GM11168 (cell line): Measurements from ENCODE around the gene RLN3.

Source experiments
- in situ Hi-C: fragments of 300-500 bp; cut with MboI; formaldehyde crosslinking; loops from one replicate; pipeline ENCODE4 v1.12.0; 2022; ENCODE audit warnings: low sequenced_read_pairs; ENCODE audit not compliant: unreplicated experiment

RLN3 gene

GRCh38 chr19:14027856-14028450 is at the start of gene RLN3:
Gene RLN3, plus strand, starts transcription at chr19:14028148. Its CDS starts 57 bp downstream, at chr19:14028205.
- in situ Hi-C loops: no loop called here

DNA sequence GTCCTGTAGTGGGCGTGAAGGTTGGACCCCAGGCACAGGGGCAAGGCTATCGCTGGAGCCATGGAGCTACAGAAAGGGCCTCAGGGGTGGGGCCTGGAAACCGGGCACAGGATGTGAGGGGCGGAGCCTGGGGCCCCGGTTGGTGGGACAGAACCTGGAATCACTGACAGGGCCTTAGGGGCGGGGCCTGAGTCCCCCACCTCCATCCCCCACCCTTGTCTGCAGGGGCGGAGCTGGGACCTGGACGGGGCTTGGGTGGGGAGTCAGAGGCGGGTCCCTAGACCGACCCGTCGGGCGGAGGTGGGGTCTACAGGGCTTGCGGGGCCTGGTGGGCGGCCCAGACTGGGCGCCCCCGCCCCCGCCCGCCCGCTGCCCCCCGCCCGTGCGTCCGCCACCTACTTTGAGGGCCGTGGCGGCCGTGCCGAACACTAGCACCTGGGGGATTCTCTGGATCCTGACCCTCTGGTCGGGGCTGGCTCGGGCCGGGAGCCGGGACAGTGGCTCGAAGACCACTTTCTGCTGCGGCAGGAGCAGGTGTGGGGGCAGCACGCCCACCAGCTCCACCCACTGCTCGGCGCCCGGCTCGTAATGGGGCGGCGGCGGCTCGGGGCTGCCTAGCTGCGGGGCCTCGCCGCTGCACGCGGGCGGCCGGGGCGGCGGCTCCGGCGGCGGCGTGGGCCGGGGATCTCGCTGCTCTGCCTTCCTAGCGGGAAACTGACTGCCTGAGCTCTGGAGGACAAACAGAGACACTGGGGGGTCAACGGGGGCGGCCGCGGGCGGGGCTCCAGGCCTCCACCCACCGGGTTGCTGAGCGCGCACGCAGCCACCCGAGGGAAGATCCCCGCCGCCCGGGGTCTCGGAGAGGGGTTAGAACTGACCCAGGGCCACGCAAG is 49.4 kb upstream of the RLN3 start:
- in situ Hi-C loops: no loop called here

DNA sequence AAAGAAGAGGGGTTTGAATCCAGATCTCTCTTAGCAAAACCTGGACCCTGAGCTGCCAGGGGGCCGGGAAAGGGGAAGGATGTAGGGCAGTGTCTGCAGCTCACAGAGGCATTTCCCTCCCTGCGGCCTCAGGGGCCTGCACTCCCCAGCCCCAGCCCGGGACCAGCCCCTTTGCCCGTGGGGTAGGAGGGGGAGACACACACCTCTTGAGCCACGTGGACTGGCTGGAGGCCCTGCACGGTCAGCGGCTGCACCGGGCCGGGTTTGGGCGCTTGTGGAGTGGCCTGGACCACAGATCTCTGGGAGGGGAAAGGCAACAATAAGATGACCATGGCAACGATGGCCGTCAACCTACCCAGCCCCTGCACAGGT is 48.7 kb upstream of the RLN3 start:
- in situ Hi-C loops: no loop called here

- in situ Hi-C loops: no loop called here
Measured at GRCh38 chr19:13979686-13980085, 48.3 kb upstream of the RLN3 start.

DNA sequence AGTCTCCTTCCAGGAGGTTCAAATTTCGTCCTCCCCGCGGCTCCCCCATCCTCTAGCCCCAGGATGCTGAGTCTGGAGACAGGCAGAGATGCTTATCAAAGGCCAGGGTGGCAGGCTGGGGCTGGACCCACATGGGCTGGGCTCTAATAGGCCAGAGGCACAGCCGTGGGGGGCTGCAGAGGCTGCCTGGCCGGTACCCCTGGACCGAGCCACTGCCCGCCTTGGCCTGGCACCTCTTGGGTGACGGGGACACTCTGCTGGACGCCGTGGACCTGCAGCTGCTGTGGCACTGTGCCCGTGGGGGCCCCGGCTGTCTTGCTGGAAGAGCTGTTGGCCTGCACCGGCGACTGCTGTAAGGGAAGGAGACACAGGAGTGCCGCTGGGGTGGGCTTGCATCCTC is 47.6 kb upstream of the RLN3 start:
- in situ Hi-C loops: no loop called here

GRCh38 chr19:13981021-13981420 is 46.9 kb upstream of the RLN3 start:
- in situ Hi-C loops: no loop called here

DNA sequence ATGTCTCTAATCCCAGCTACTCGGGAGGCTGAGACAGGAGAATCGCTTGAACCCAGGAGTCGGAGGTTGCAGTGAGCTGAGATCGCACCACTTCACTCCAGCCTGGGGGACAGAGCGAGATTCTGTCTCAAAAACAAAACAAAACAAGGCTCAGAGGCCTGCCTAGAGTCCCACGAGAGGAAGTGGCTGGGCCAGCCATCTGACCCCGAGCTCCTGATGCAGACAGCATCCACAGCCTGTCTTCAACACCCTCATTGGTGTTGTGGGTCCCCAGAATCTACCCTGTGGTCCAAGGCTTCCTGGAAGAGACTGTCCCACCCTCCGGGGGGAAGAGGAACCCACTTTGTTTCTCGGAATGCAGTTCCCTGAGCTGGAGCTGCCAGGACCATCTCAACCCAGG is 46.5 kb upstream of the RLN3 start:
- in situ Hi-C loops: no loop called here

GRCh38 chr19:13981988-13982501 is 45.9 kb upstream of the RLN3 start:
- in situ Hi-C loops: no loop called here

- in situ Hi-C loops: no loop called here
Measured at GRCh38 chr19:13982773-13983172, 45.2 kb upstream of the RLN3 start.

DNA sequence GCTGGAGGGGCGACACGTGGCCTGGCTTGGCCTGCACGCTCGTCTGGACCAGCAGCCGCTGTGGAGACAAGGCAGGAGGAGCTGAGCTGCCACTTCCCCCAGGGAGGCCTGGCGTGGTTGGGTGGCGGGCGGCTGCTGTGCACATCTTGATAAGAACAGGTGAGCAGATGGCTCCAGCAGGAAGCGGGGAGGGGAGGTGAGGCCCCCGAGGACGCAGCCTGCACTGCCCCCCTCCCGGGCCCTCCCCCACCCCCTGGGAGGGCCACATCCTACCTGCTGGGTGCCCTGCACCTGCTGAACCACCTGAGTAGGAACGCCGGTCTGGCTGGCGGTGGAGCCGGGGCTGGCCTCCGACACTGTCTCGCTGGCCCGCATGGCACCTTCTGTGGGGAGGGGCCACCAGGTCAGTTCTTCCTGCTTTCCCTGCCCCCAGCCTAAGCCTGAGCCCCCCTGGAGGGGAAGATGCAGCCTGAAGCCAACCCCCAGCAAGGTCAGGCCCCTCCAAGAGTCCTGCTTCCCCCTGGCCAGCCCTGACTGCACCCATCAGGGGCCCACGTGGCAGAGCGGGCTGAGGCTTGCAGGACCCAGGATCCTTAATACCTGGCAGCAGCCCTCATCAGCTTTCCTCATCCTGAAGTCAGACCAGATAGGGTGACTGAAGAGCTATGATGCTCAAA is 44.6 kb upstream of the RLN3 start:
- in situ Hi-C loops: no loop called here

GRCh38 chr19:13984186-13984585 is 43.8 kb upstream of the RLN3 start:
- in situ Hi-C loops: no loop called here

- in situ Hi-C loops: no loop called here
Measured at GRCh38 chr19:13984875-13985741, 42.8 kb upstream of the RLN3 start.

GRCh38 chr19:13985771-13986347 is 42.1 kb upstream of the RLN3 start:
- in situ Hi-C loops: no loop called here

GRCh38 chr19:13986348-13986904 is 41.5 kb upstream of the RLN3 start:
- in situ Hi-C loops: no loop called here

- in situ Hi-C loops: no loop called here
Measured at GRCh38 chr19:13987101-13987890, 40.7 kb upstream of the RLN3 start.

GRCh38 chr19:13989487-13989886 is 38.5 kb upstream of the RLN3 start:
- in situ Hi-C loops: no loop called here

- in situ Hi-C loops: no loop called here
Measured at GRCh38 chr19:13990085-13990484, 37.9 kb upstream of the RLN3 start.

DNA sequence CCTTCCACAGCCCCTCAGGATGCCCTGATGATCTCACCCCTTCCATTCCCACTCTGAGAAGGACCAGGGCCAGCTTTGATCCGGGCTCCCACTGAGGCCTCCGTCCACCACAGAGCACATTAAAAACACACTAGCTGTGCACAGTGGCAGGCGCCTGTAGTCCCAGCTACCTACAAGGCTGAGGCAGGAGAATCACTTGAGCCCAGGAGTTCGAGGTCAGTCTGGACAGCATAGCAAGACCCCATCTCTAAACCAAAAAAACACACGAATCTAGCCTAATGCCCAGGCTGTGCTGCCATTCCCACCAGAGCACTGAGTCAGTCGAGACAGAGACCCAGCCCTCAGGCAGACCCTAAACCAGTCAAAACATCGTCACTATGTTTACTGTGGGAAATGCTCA is 35.9 kb upstream of the RLN3 start:
- in situ Hi-C loops: no loop called here
